ENCODE data around the gene OR4F15.
A peak's percentile ranks its signal among the peaks of the same experiment; 100 is the strongest.
"Not testable (repeated sequence)": the region's sequence is repeated elsewhere in the genome, so short reads cannot be mapped to it uniquely, and the experiment has no call there.

Gene OR4F15

DNA sequence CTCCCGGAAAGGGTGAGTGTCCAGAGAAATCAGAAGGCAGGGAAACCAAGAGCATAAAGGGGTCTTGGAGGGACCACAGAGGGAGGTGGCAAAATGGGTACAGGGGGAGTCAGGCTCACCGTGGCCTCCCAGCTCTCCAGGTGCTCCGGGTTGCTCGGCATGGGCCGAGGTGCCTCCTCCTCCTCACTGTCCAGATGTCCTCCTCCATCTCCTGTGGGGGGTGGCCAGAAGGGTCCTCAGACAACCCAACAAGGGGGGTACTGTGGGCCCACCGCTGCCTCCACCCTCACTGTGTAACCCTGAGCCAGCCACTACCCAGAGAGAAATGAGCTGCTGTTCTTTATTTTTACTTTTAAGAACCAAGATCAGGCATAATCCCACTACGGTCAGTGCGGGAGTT, 39.1 kb upstream of the OR4F15 start:
- Histone ChIP-seq H3K79me2 (ENCODE audit: insufficient read depth, low read length) (no peaks in the 10 kb centered on the region), H3K27ac (ENCODE audit: low read length) (no peak overlapping the region), H3K9me3 (ENCODE audit: insufficient read depth, low read length, severe bottlenecking) (no peaks in the 10 kb centered on the region), H3K4me3 (ENCODE audit: low read depth in 1 of 2, low read length in 2 of 2) (no peak overlapping the region), H3K27me3 (ENCODE audit: insufficient read depth, low read length, poor library complexity) (peaks cover 3% of the 10 kb centered on the region), H4K20me1 (ENCODE audit: insufficient read depth, low read length) (no peaks in the 10 kb centered on the region), H3K4me1 (ENCODE audit: insufficient read depth, low read length) (no peaks in the 10 kb centered on the region), H2AFZ (ENCODE audit: low read depth, low read length) (no peak overlapping the region), H3K9ac (ENCODE audit: low read depth, low read length) (no peak overlapping the region), H3K4me2 (ENCODE audit: insufficient read depth, low read length) (no peak overlapping the region), H3K36me3 (ENCODE audit: insufficient read depth, low read length) (no peaks in the 10 kb centered on the region)
- DNase-seq (no peak), ATAC-seq (ENCODE audit: insufficient read depth, low read depth) (no peak)
- TF ChIP-seq EZH2 (IDR thresholded peaks at IDR 0.05; ENCODE audit: borderline replicate concordance, low read depth, low read length, severe bottlenecking) (no peak), CTCF (IDR thresholded peaks at IDR 0.05; ENCODE audit: borderline replicate concordance, extremely low read depth, low read length, poor library complexity, severe bottlenecking) (no peak)

DNA sequence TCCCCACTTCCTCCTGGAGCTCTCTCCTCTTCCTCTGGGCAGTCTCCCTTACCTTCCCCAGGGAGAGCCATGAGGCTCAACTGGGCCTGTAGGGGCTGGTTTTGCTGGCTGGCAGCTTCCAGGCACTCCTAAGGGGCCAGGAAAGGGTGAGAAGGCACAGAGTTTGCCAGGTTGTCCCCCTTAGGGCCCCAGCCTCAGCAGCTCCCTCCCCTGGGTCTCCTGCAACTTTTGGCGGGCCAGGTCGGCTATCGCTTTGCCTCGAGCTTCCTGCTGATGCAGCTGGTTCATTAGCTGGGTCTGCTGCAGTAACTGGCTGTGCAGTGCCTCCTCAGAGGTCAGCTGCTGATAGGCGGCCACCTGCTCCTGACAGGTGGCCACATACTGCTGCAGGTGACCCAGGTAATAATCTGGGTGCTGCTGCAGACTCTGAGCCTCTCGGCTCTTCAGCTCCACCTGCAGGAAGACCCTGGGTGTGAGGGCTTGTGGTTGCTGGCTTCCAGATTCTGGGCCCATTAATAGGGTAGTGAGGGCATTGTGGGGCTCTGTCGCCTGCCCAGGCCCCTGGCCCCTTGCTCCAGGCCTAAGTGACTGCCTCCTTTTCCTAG, 38.4 kb upstream of the OR4F15 start:
- Histone ChIP-seq H3K27me3 (ENCODE audit: insufficient read depth, low read length, poor library complexity) (peaks cover 3% of the 10 kb centered on the region), H3K9ac (ENCODE audit: low read depth, low read length) (no peak overlapping the region), H3K4me3 (ENCODE audit: low read depth in 1 of 2, low read length in 2 of 2) (no peak overlapping the region), H3K9me3 (ENCODE audit: insufficient read depth, low read length, severe bottlenecking) (no peaks in the 10 kb centered on the region), H4K20me1 (ENCODE audit: insufficient read depth, low read length) (no peaks in the 10 kb centered on the region), H3K4me2 (ENCODE audit: insufficient read depth, low read length) (no peak overlapping the region), H3K27ac (ENCODE audit: low read length) (no peak overlapping the region), H3K79me2 (ENCODE audit: insufficient read depth, low read length) (no peaks in the 10 kb centered on the region), H3K4me1 (ENCODE audit: insufficient read depth, low read length) (no peaks in the 10 kb centered on the region), H3K36me3 (ENCODE audit: insufficient read depth, low read length) (no peaks in the 10 kb centered on the region), H2AFZ (ENCODE audit: low read depth, low read length) (no peak overlapping the region)
- no peak for ATAC-seq (ENCODE audit: insufficient read depth, low read depth)
- DNase-seq = no peak
- TF ChIP-seq CTCF (IDR thresholded peaks at IDR 0.05; ENCODE audit: borderline replicate concordance, extremely low read depth, low read length, poor library complexity, severe bottlenecking) (peak; percentile 48), EZH2 (IDR thresholded peaks at IDR 0.05; ENCODE audit: borderline replicate concordance, low read depth, low read length, severe bottlenecking) (no peak)

GRCh38 chr15:101775136-101775535, 36.9 kb upstream of the OR4F15 start:
- no peak overlapping the region for H3K4me3 ChIP-seq (ENCODE audit: low read depth in 1 of 2, low read length in 2 of 2)
- H3K9me3 ChIP-seq (ENCODE audit: insufficient read depth, low read length, severe bottlenecking) = no peaks in the 10 kb centered on the region
- ATAC-seq (ENCODE audit: insufficient read depth, low read depth) (no peak), DNase-seq (no peak)
- no peaks in the 10 kb centered on the region for H4K20me1 ChIP-seq (ENCODE audit: insufficient read depth, low read length)
- peaks cover 3% of the 10 kb centered on the region for H3K27me3 ChIP-seq (ENCODE audit: insufficient read depth, low read length, poor library complexity)
- no peaks in the 10 kb centered on the region for H3K36me3 ChIP-seq (ENCODE audit: insufficient read depth, low read length)
- H3K9ac ChIP-seq (ENCODE audit: low read depth, low read length) = no peak overlapping the region
- TF ChIP-seq EZH2 (IDR thresholded peaks at IDR 0.05; ENCODE audit: borderline replicate concordance, low read depth, low read length, severe bottlenecking) (no peak), CTCF (IDR thresholded peaks at IDR 0.05; ENCODE audit: borderline replicate concordance, extremely low read depth, low read length, poor library complexity, severe bottlenecking) (no peak)
- H3K79me2 ChIP-seq (ENCODE audit: insufficient read depth, low read length) = no peaks in the 10 kb centered on the region
- no peak overlapping the region for H3K4me2 ChIP-seq (ENCODE audit: insufficient read depth, low read length)
- no peaks in the 10 kb centered on the region for H3K4me1 ChIP-seq (ENCODE audit: insufficient read depth, low read length)
- no peak overlapping the region for H2AFZ ChIP-seq (ENCODE audit: low read depth, low read length)
- no peak overlapping the region for H3K27ac ChIP-seq (ENCODE audit: low read length)

DNA sequence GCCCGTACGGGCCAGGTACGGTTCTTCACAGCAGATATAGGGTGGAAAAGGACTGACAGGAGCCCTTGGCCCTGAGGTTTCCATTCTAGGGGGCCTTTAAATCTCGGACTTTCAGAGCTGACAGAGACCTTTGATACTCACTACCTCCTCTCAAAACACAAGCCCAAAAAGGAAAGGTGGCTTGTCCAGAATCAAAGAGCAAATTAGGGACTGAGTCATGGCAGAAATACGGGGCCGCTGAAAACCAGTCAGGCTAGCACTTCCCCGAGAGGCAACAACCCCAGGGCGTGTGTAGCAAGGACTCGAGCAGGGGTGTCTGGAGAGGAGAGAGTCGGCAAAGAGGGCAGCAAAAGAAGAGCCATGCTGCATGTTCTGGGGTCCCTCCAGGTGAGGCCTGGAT, 33.4 kb upstream of the OR4F15 start:
- H3K9me3 ChIP-seq (ENCODE audit: insufficient read depth, low read length, severe bottlenecking); H3K9ac ChIP-seq (ENCODE audit: low read depth, low read length); H3K27me3 ChIP-seq (ENCODE audit: insufficient read depth, low read length, poor library complexity); H2AFZ ChIP-seq (ENCODE audit: low read depth, low read length); H3K4me3 ChIP-seq (ENCODE audit: low read depth in 1 of 2, low read length in 2 of 2); DNase-seq; H3K4me2 ChIP-seq (ENCODE audit: insufficient read depth, low read length); ATAC-seq (ENCODE audit: insufficient read depth, low read depth); H3K4me1 ChIP-seq (ENCODE audit: insufficient read depth, low read length); H3K27ac ChIP-seq (ENCODE audit: low read length); H3K79me2 ChIP-seq (ENCODE audit: insufficient read depth, low read length); H4K20me1 ChIP-seq (ENCODE audit: insufficient read depth, low read length); H3K36me3 ChIP-seq (ENCODE audit: insufficient read depth, low read length): not testable (repeated sequence)

DNA sequence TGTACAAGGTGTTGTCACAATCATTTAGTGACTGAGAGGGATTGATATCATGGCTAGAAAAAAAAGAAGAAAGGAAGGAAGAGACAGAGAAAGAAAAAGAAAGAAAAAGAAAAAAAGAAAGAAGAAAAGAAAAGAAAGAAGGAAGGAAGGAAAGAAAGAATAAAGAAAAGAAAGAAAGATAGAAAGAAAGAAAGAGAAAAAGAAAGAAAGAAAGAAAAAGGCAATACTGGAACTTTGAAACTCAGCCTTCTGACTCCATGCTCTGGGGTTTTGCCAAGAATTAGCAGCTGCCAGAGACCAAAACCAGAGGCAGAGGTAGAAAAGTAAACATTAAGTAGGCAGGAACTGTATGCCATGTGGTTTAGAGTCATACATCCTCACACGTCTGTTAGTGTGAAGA, 31.8 kb upstream of the OR4F15 start:
- not testable (repeated sequence) for H3K79me2 ChIP-seq (ENCODE audit: insufficient read depth, low read length); DNase-seq; H3K27ac ChIP-seq (ENCODE audit: low read length); H4K20me1 ChIP-seq (ENCODE audit: insufficient read depth, low read length); H3K27me3 ChIP-seq (ENCODE audit: insufficient read depth, low read length, poor library complexity); H3K4me1 ChIP-seq (ENCODE audit: insufficient read depth, low read length); H3K4me2 ChIP-seq (ENCODE audit: insufficient read depth, low read length); H2AFZ ChIP-seq (ENCODE audit: low read depth, low read length); H3K9me3 ChIP-seq (ENCODE audit: insufficient read depth, low read length, severe bottlenecking); H3K4me3 ChIP-seq (ENCODE audit: low read depth in 1 of 2, low read length in 2 of 2); H3K9ac ChIP-seq (ENCODE audit: low read depth, low read length); H3K36me3 ChIP-seq (ENCODE audit: insufficient read depth, low read length); ATAC-seq (ENCODE audit: insufficient read depth, low read depth)
